ENCODE data around the gene PLIN5. TPM values are rescaled to one million over a fixed set of nuclear protein-coding genes. Genes with fewer than 3 reads are reported as not detected.
"Not testable (repeated sequence)": the region's sequence is repeated elsewhere in the genome, so short reads cannot be mapped to it uniquely, and the experiment has no call there.

The PLIN5 gene
- total RNA-seq, 1 donor from 2014 or later = not detected

- no peaks in the 10 kb centered on the region for H3K4me1 Mint-ChIP-seq (ENCODE audit: low read depth)
- intact Hi-C loops (cut with micrococcal nuclease) = no loop called here
- no peaks in the 10 kb centered on the region for H3K36me3 Mint-ChIP-seq (ENCODE audit: low read depth)
- H3K27ac Mint-ChIP-seq = no peak overlapping the region
- no peak overlapping the region for H3K4me3 Mint-ChIP-seq
- H3K9me3 Mint-ChIP-seq = no peaks in the 10 kb centered on the region
- DNase-seq (ENCODE audit: low spot score) = no peak
- peaks cover 8% of the 10 kb centered on the region for H3K27me3 Mint-ChIP-seq (ENCODE audit: insufficient read depth)
These were observed 1.7 kb downstream of the PLIN5 start for GRCh38 chr19:4533334-4533733.

GRCh38 chr19:4531562-4532165, 3.4 kb downstream of the PLIN5 start:
- Mint-ChIP-seq H3K4me1 (ENCODE audit: low read depth) (no peaks in the 10 kb centered on the region), H3K9me3 (no peaks in the 10 kb centered on the region), H3K4me3 (no peak overlapping the region), H3K27ac (no peak overlapping the region), H3K36me3 (ENCODE audit: low read depth) (no peaks in the 10 kb centered on the region), H3K27me3 (ENCODE audit: insufficient read depth) (peaks cover 10% of the 10 kb centered on the region)
- DNase-seq (ENCODE audit: low spot score) = no peak
- intact Hi-C loops (cut with micrococcal nuclease) = no loop called here

GRCh38 chr19:4529924-4530522, 5.0 kb downstream of the PLIN5 start:
- Mint-ChIP-seq H3K27ac (no peak overlapping the region), H3K4me1 (ENCODE audit: low read depth) (no peaks in the 10 kb centered on the region), H3K4me3 (no peak overlapping the region), H3K9me3 (no peaks in the 10 kb centered on the region), H3K36me3 (ENCODE audit: low read depth) (no peaks in the 10 kb centered on the region), H3K27me3 (ENCODE audit: insufficient read depth) (peaks cover 10% of the 10 kb centered on the region)
- intact Hi-C loops (cut with micrococcal nuclease) = loop anchor here (5.0 kb wide), 1 partner anchor 263 kb away; no protein-coding TSS in a partner anchor
- no peak for DNase-seq (ENCODE audit: low spot score)

GRCh38 chr19:4528843-4529242, 6.2 kb downstream of the PLIN5 start:
- peaks cover 10% of the 10 kb centered on the region for H3K27me3 Mint-ChIP-seq (ENCODE audit: insufficient read depth)
- no peaks in the 10 kb centered on the region for H3K36me3 Mint-ChIP-seq (ENCODE audit: low read depth)
- no peak for DNase-seq (ENCODE audit: low spot score)
- H3K27ac Mint-ChIP-seq = no peak overlapping the region
- no peak overlapping the region for H3K4me3 Mint-ChIP-seq
- intact Hi-C loops (cut with micrococcal nuclease) = loop anchor here (5.0 kb wide), 1 partner anchor 262 kb away; no protein-coding TSS in a partner anchor
- no peaks in the 10 kb centered on the region for H3K4me1 Mint-ChIP-seq (ENCODE audit: low read depth)
- no peaks in the 10 kb centered on the region for H3K9me3 Mint-ChIP-seq

GRCh38 chr19:4527377-4527776, 7.6 kb downstream of the PLIN5 start:
- H3K27ac Mint-ChIP-seq; H3K9me3 Mint-ChIP-seq; H3K4me1 Mint-ChIP-seq (ENCODE audit: low read depth); DNase-seq (ENCODE audit: low spot score); H3K4me3 Mint-ChIP-seq; H3K36me3 Mint-ChIP-seq (ENCODE audit: low read depth); H3K27me3 Mint-ChIP-seq (ENCODE audit: insufficient read depth): not testable (repeated sequence)
- intact Hi-C loops (cut with micrococcal nuclease) = loop anchor here (5.0 kb wide), 1 partner anchor 260 kb away; no protein-coding TSS in a partner anchor

- intact Hi-C loops (cut with micrococcal nuclease) = loop anchor here (1.0 to 5.0 kb wide), 2 partner anchors 111 to 258 kb away; no protein-coding TSS in a partner anchor
- H3K27ac Mint-ChIP-seq = no peak overlapping the region
These were observed 9.4 kb downstream of the PLIN5 start for GRCh38 chr19:4525563-4526002.

GRCh38 chr19:4524808-4525562, 10.0 kb downstream of the PLIN5 start:
- peak; percentile 42 for DNase-seq (ENCODE audit: low spot score)
- H3K4me3 Mint-ChIP-seq = no peak overlapping the region
- intact Hi-C loops (cut with micrococcal nuclease) = loop anchor here (1.0 to 5.0 kb wide), 2 partner anchors 111 to 258 kb away; no protein-coding TSS in a partner anchor

More at GRCh38 chr19:4525563-4526002, 9.4 kb downstream of the PLIN5 start:
- H3K4me3 Mint-ChIP-seq = no peak overlapping the region
- H3K36me3 Mint-ChIP-seq (ENCODE audit: low read depth) = no peaks in the 10 kb centered on the region
- H3K4me1 Mint-ChIP-seq (ENCODE audit: low read depth) = no peaks in the 10 kb centered on the region
- no peaks in the 10 kb centered on the region for H3K9me3 Mint-ChIP-seq
- DNase-seq (ENCODE audit: low spot score) = no peak
- peaks cover 6% of the 10 kb centered on the region for H3K27me3 Mint-ChIP-seq (ENCODE audit: insufficient read depth)

GRCh38 chr19:4523306-4524110, 11.5 kb downstream of the PLIN5 start:
- H3K27ac Mint-ChIP-seq = no peak overlapping the region
- intact Hi-C loops (cut with micrococcal nuclease) = no loop called here

More at GRCh38 chr19:4524808-4525562, 10.0 kb downstream of the PLIN5 start:
- Mint-ChIP-seq H3K4me1 (ENCODE audit: low read depth) (no peaks in the 10 kb centered on the region), H3K9me3 (no peaks in the 10 kb centered on the region), H3K27me3 (ENCODE audit: insufficient read depth) (peaks cover 6% of the 10 kb centered on the region), H3K36me3 (ENCODE audit: low read depth) (no peaks in the 10 kb centered on the region), H3K27ac (no peak overlapping the region)

GRCh38 chr19:4522291-4523002, 12.6 kb downstream of the PLIN5 start:
- no peaks in the 10 kb centered on the region for H3K36me3 Mint-ChIP-seq (ENCODE audit: low read depth)
- H3K27ac Mint-ChIP-seq = no peak overlapping the region
- H3K9me3 Mint-ChIP-seq = no peaks in the 10 kb centered on the region
- peaks cover 2% of the 10 kb centered on the region for H3K27me3 Mint-ChIP-seq (ENCODE audit: insufficient read depth)
- DNase-seq (ENCODE audit: low spot score) = no peak
- H3K4me1 Mint-ChIP-seq (ENCODE audit: low read depth) = no peaks in the 10 kb centered on the region
- no peak overlapping the region for H3K4me3 Mint-ChIP-seq
- intact Hi-C loops (cut with micrococcal nuclease) = no loop called here

More at GRCh38 chr19:4523306-4524110, 11.5 kb downstream of the PLIN5 start:
- no peaks in the 10 kb centered on the region for H3K9me3 Mint-ChIP-seq
- peaks cover 5% of the 10 kb centered on the region for H3K27me3 Mint-ChIP-seq (ENCODE audit: insufficient read depth)
- DNase-seq (ENCODE audit: low spot score) = peak; percentile 12
- no peak overlapping the region for H3K4me3 Mint-ChIP-seq
- H3K36me3 Mint-ChIP-seq (ENCODE audit: low read depth) = no peaks in the 10 kb centered on the region
- H3K4me1 Mint-ChIP-seq (ENCODE audit: low read depth) = no peaks in the 10 kb centered on the region

- H3K4me3 Mint-ChIP-seq = no peak overlapping the region
- H3K4me1 Mint-ChIP-seq (ENCODE audit: low read depth) = no peaks in the 10 kb centered on the region
- no peaks in the 10 kb centered on the region for H3K9me3 Mint-ChIP-seq
- no peak for DNase-seq (ENCODE audit: low spot score)
- H3K27ac Mint-ChIP-seq = no peak overlapping the region
- H3K27me3 Mint-ChIP-seq (ENCODE audit: insufficient read depth) = peaks cover 2% of the 10 kb centered on the region
- H3K36me3 Mint-ChIP-seq (ENCODE audit: low read depth) = no peaks in the 10 kb centered on the region
- intact Hi-C loops (cut with micrococcal nuclease) = no loop called here
These were observed 13.2 kb downstream of the PLIN5 start for GRCh38 chr19:4521888-4522242.

GRCh38 chr19:4521170-4521887, 13.7 kb downstream of the PLIN5 start:
- DNase-seq (ENCODE audit: low spot score) = no peak
- peaks cover 2% of the 10 kb centered on the region for H3K27me3 Mint-ChIP-seq (ENCODE audit: insufficient read depth)
- H3K36me3 Mint-ChIP-seq (ENCODE audit: low read depth) = no peaks in the 10 kb centered on the region
- intact Hi-C loops (cut with micrococcal nuclease) = no loop called here
- no peak overlapping the region for H3K27ac Mint-ChIP-seq
- no peak overlapping the region for H3K4me3 Mint-ChIP-seq
- no peaks in the 10 kb centered on the region for H3K9me3 Mint-ChIP-seq
- no peaks in the 10 kb centered on the region for H3K4me1 Mint-ChIP-seq (ENCODE audit: low read depth)
